ENCODE results near the gene LRCH2.

Gene LRCH2

DNA sequence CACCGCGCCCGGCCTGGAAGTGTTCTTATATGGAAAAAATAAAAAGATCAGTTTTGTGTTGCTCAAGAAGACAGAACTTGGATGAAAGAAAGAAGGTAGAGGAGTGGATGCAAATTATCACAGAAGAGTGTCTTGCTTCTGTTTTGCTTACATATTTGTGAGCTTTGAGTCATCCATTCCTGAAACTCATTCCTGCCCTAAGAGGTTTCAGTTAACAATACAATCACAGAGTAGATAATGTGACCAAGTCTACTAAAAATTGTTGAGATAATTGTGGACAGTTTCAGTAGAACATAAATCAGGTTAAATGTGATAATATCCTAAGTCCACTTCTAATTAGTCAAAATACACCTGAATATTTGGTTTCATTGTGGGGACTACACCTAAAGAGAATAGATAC, 26.4 kb upstream of the LRCH2 start:
- H3K9me3 ChIP-seq (ENCODE audit: low read length): no peaks in the 10 kb centered on the region
- H3F3A ChIP-seq (ENCODE audit: insufficient read depth, low read length): no peaks in the 10 kb centered on the region
- no peak overlapping the region for H3K27ac ChIP-seq (ENCODE audit: low read depth, low read length, poor library complexity, severe bottlenecking)
- H3K4me2 ChIP-seq (ENCODE audit: low read length): no peak overlapping the region
- no peaks in the 10 kb centered on the region for H3K36me3 ChIP-seq (ENCODE audit: insufficient read depth, low read length)
- TF ChIP-seq EZH2 (IDR thresholded peaks at IDR 0.05; ENCODE audit: borderline replicate concordance, low read length): no peak
- TF ChIP-seq, protein P1, sequence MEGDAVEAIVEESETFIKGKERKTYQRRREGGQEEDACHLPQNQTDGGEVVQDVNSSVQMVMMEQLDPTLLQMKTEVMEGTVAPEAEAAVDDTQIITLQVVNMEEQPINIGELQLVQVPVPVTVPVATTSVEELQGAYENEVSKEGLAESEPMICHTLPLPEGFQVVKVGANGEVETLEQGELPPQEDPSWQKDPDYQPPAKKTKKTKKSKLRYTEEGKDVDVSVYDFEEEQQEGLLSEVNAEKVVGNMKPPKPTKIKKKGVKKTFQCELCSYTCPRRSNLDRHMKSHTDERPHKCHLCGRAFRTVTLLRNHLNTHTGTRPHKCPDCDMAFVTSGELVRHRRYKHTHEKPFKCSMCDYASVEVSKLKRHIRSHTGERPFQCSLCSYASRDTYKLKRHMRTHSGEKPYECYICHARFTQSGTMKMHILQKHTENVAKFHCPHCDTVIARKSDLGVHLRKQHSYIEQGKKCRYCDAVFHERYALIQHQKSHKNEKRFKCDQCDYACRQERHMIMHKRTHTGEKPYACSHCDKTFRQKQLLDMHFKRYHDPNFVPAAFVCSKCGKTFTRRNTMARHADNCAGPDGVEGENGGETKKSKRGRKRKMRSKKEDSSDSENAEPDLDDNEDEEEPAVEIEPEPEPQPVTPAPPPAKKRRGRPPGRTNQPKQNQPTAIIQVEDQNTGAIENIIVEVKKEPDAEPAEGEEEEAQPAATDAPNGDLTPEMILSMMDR (IDR thresholded peaks at IDR 0.05; ENCODE audit: low read length): no peak
- no peak overlapping the region for H2AFZ ChIP-seq (ENCODE audit: low read length)
- H3K27me3 ChIP-seq (ENCODE audit: insufficient read depth, low read length): no peaks in the 10 kb centered on the region
- no peak overlapping the region for H3K4me3 ChIP-seq (ENCODE audit: low read depth, low read length, poor library complexity, severe bottlenecking)
- H4K20me1 ChIP-seq (ENCODE audit: insufficient read depth, low read length): no peaks in the 10 kb centered on the region
- no peak overlapping the region for H3K9ac ChIP-seq (ENCODE audit: low read length)
- no peaks in the 10 kb centered on the region for H3K9me2 ChIP-seq (ENCODE audit: low read depth, low read length)
- H3K79me2 ChIP-seq (ENCODE audit: insufficient read depth, low read length): no peaks in the 10 kb centered on the region
- no peaks in the 10 kb centered on the region for H3K4me1 ChIP-seq (ENCODE audit: insufficient read depth, low read length, severe bottlenecking)

DNA sequence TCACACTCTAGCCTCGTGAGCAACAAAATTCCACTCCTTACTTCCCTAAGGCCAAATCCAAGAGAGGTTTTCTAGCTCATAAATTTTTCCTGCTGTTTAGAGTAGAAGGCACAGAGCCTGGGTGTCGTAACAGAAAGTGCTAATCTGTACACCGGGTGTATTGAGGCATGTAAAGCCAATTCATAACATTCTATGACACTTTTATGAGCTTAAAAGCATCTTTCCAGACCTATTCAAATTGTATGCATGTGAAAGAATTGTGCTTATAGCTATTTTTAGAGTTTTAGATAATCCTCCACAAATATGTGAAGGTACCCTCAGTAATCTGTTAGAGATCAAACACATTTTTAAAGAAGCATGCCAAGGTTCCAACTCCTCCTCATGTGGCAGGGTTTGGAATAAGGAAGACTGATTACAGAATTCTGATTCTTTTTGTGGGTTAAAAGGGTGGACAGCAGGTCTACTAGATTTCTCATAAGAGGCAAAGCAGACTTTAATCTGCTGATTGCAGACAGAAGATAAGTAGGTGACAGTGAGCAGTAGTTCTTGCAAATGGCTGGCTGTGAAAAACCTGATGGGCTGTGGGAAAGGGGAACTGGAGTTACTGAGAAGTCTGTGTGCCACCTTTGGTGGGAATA, 25.5 kb upstream of the LRCH2 start:
- Histone ChIP-seq H3K36me3 (ENCODE audit: insufficient read depth, low read length) (no peaks in the 10 kb centered on the region), H3K27me3 (ENCODE audit: insufficient read depth, low read length) (no peaks in the 10 kb centered on the region), H3K79me2 (ENCODE audit: insufficient read depth, low read length) (no peaks in the 10 kb centered on the region), H3K4me2 (ENCODE audit: low read length) (no peak overlapping the region), H3K9ac (ENCODE audit: low read length) (no peak overlapping the region), H2AFZ (ENCODE audit: low read length) (no peak overlapping the region), H3F3A (ENCODE audit: insufficient read depth, low read length) (no peaks in the 10 kb centered on the region), H3K4me1 (ENCODE audit: insufficient read depth, low read length, severe bottlenecking) (no peaks in the 10 kb centered on the region), H4K20me1 (ENCODE audit: insufficient read depth, low read length) (no peaks in the 10 kb centered on the region), H3K27ac (ENCODE audit: low read depth, low read length, poor library complexity, severe bottlenecking) (no peak overlapping the region), H3K4me3 (ENCODE audit: low read depth, low read length, poor library complexity, severe bottlenecking) (no peak overlapping the region), H3K9me2 (ENCODE audit: low read depth, low read length) (no peaks in the 10 kb centered on the region), H3K9me3 (ENCODE audit: low read length) (no peaks in the 10 kb centered on the region)
- TF ChIP-seq EZH2 (IDR thresholded peaks at IDR 0.05; ENCODE audit: borderline replicate concordance, low read length): no peak
- TF ChIP-seq, protein P1 (IDR thresholded peaks at IDR 0.05; ENCODE audit: low read length): no peak

DNA sequence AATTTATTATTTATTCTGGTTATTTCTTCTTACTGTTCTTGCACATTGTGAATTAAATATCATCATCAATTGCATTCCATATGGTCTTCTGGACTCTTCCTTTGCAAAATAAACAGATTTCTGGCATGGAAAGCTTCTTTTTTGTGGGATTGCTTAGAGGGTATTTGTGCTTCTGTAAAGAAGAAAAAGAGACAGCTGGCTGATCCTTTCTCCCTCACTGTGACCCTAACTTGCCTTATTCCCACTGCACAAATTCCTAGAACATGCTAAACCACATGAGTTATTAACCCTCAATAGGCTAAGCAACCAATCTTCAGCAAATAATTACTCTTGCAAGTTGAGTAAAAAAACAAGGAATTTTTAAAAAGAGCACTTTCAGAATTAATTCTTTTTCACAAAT, 23.8 kb upstream of the LRCH2 start:
- H3K79me2 ChIP-seq (ENCODE audit: insufficient read depth, low read length): no peaks in the 10 kb centered on the region
- H4K20me1 ChIP-seq (ENCODE audit: insufficient read depth, low read length): no peaks in the 10 kb centered on the region
- no peaks in the 10 kb centered on the region for H3F3A ChIP-seq (ENCODE audit: insufficient read depth, low read length)
- TF ChIP-seq EZH2 (IDR thresholded peaks at IDR 0.05; ENCODE audit: borderline replicate concordance, low read length): no peak
- TF ChIP-seq, protein P1 (IDR thresholded peaks at IDR 0.05; ENCODE audit: low read length): no peak
- H3K4me1 ChIP-seq (ENCODE audit: insufficient read depth, low read length, severe bottlenecking): no peaks in the 10 kb centered on the region
- no peaks in the 10 kb centered on the region for H3K9me3 ChIP-seq (ENCODE audit: low read length)
- H3K27ac ChIP-seq (ENCODE audit: low read depth, low read length, poor library complexity, severe bottlenecking): no peak overlapping the region
- H3K36me3 ChIP-seq (ENCODE audit: insufficient read depth, low read length): no peaks in the 10 kb centered on the region
- no peaks in the 10 kb centered on the region for H3K27me3 ChIP-seq (ENCODE audit: insufficient read depth, low read length)
- H3K9ac ChIP-seq (ENCODE audit: low read length): no peak overlapping the region
- no peak overlapping the region for H3K4me2 ChIP-seq (ENCODE audit: low read length)
- H3K9me2 ChIP-seq (ENCODE audit: low read depth, low read length): no peaks in the 10 kb centered on the region
- H3K4me3 ChIP-seq (ENCODE audit: low read depth, low read length, poor library complexity, severe bottlenecking): no peak overlapping the region
- no peak overlapping the region for H2AFZ ChIP-seq (ENCODE audit: low read length)
